ENCODE measurements around the gene RAC3.

DNA sequence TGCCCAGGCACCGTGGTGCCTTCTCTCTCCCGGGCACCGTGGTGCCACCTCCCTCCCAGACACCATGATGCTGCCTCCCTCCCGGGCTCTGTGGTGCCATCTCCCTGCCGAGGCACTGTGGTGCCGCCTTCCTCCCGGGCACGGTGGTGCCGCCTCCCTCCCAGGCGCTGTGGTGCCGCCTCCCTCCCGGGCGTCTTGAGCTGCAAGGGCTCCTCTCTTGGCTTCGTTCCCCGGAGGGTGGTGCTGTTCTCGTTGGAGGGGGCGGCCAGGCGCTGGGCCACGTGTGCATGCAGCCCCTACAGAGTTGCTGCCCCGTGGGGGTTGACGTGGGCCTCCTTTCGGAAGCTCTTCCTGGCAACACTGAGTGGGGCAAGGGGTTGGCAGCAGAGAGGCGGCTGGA lies 17.0 kb upstream of the RAC3 start:
- TF ChIP-seq, protein P1, sequence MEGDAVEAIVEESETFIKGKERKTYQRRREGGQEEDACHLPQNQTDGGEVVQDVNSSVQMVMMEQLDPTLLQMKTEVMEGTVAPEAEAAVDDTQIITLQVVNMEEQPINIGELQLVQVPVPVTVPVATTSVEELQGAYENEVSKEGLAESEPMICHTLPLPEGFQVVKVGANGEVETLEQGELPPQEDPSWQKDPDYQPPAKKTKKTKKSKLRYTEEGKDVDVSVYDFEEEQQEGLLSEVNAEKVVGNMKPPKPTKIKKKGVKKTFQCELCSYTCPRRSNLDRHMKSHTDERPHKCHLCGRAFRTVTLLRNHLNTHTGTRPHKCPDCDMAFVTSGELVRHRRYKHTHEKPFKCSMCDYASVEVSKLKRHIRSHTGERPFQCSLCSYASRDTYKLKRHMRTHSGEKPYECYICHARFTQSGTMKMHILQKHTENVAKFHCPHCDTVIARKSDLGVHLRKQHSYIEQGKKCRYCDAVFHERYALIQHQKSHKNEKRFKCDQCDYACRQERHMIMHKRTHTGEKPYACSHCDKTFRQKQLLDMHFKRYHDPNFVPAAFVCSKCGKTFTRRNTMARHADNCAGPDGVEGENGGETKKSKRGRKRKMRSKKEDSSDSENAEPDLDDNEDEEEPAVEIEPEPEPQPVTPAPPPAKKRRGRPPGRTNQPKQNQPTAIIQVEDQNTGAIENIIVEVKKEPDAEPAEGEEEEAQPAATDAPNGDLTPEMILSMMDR (IDR thresholded peaks at IDR 0.05): no peak
- TF ChIP-seq POLR2A (IDR thresholded peaks at IDR 0.05; ENCODE audit: low read depth) (no peak), EP300 (IDR thresholded peaks at IDR 0.05) (no peak), POLR2AphosphoS5 (IDR thresholded peaks at IDR 0.05) (no peak)

All from esophagus muscularis mucosa (tissue), 4 donors.